ENCODE data around the gene GOLGA8N.
"Not testable (repeated sequence)": the region's sequence is repeated elsewhere in the genome, so short reads cannot be mapped to it uniquely, and the experiment has no call there.

GOLGA8N gene

DNA sequence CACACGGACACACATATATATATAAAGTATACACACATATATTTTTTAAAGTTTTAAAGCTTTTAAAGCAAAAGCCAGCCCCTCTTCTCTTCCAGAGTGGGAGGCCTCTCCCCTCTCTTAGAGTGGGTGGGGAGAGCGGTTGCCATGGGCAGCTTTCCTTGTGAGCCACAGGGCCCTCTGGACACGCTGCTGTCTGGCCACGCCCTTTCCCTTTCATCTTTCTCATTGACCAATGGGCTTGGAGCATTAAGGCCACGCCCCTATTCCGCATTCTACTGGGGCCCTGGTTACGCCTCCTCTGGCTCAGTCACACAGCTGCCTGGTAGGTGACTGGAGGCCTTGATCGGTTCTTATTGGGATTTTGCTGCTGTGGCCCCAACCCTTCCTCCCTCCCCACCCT, at the start of gene GOLGA8N:
Gene GOLGA8N, plus strand, starts transcription at position 306 of the 400 bp plus-strand sequence.
- not testable (repeated sequence) for H3K36me3 ChIP-seq (ENCODE audit: low read length); H3K4me2 ChIP-seq (ENCODE audit: low read depth, low read length, poor library complexity, severe bottlenecking); H4K20me1 ChIP-seq (ENCODE audit: low read depth, low read length); H2AFZ ChIP-seq (ENCODE audit: low read depth, low read length, severe bottlenecking); H3K4me3 ChIP-seq (ENCODE audit: insufficient read depth, low read length, poor library complexity, severe bottlenecking); H3K9me2 ChIP-seq (replicated peaks; ENCODE audit: insufficient read depth, low read length); H3K9me3 ChIP-seq (ENCODE audit: insufficient read depth, low read length); H3K27me3 ChIP-seq (ENCODE audit: low read length); H3K79me2 ChIP-seq (ENCODE audit: insufficient read depth, low read length); H3K9ac ChIP-seq (ENCODE audit: low read length); H3K27ac ChIP-seq (ENCODE audit: low read depth, low read length); H3F3A ChIP-seq (ENCODE audit: insufficient read depth)

DNA sequence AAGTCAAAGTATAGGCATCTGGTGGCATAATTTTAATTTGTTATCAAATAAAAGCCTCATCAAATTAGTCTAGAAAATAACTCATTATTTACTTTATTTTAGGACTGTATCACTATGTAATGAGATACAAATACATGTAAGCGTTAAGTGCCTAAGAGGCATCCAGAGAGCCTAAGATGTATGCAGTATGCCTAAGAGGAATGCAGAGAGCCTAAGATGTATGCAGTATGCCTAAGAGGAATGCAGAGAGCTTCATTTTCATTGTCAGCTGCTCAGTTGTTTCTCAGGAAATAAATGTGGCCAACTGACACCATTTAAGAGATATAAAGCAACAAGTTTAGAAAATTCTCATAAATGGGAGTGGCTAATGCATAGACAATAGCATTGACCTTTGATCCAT, 49.8 kb upstream of the GOLGA8N start:
- not testable (repeated sequence) for H3K9me2 ChIP-seq (replicated peaks; ENCODE audit: insufficient read depth, low read length); H3K9ac ChIP-seq (ENCODE audit: low read length); H3K4me2 ChIP-seq (ENCODE audit: low read depth, low read length, poor library complexity, severe bottlenecking); H3K27me3 ChIP-seq (ENCODE audit: low read length); H3K36me3 ChIP-seq (ENCODE audit: low read length); H3K27ac ChIP-seq (ENCODE audit: low read depth, low read length); H4K20me1 ChIP-seq (ENCODE audit: low read depth, low read length); H2AFZ ChIP-seq (ENCODE audit: low read depth, low read length, severe bottlenecking); H3K4me3 ChIP-seq (ENCODE audit: insufficient read depth, low read length, poor library complexity, severe bottlenecking); H3F3A ChIP-seq (ENCODE audit: insufficient read depth); H3K79me2 ChIP-seq (ENCODE audit: insufficient read depth, low read length); H3K9me3 ChIP-seq (ENCODE audit: insufficient read depth, low read length)

DNA sequence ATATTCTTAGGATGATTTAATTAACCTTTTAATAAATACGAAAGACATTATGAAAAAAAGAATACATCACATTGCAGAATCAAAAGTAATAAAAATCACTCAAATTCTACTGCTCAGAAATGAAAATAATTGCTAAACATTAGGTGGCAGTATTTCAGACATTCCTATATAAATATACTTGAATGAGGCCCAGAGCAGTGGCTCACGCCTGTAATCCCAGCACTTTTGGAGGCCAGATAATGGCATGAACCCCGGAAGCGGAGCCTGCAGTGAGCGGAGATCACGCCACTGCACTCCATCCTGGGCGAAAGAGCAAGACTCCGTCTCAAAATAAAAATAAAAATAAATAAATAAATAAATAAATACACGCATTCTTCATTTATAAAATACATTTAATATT, 48.1 kb upstream of the GOLGA8N start:
- not testable (repeated sequence) for H3K9me3 ChIP-seq (ENCODE audit: insufficient read depth, low read length)

DNA sequence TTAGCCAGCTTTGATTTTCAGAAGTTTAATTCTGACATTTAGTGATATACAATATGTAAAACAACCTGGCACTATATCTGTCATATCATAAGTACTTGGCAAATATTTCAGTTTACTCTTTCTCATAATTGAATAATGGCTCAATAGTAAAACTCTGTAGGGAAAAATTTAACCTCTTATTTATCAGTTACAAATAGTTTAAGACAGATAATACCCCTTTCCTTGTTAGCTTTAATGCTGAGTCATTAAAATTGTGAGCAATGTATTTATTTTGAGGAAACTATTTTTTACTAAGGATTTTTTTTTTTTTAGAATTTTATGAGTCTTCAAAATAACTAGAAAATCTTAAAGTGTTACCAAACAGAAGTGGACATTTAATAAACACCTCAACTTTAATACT, 38.7 kb upstream of the GOLGA8N start:
- H3K27ac ChIP-seq (ENCODE audit: low read depth, low read length): not testable (repeated sequence)

More for the DNA sequence above, 48.1 kb upstream of the GOLGA8N start:
- H3K4me2 ChIP-seq (ENCODE audit: low read depth, low read length, poor library complexity, severe bottlenecking); H3K79me2 ChIP-seq (ENCODE audit: insufficient read depth, low read length); H3K27ac ChIP-seq (ENCODE audit: low read depth, low read length); H3K27me3 ChIP-seq (ENCODE audit: low read length); H3K4me3 ChIP-seq (ENCODE audit: insufficient read depth, low read length, poor library complexity, severe bottlenecking); H3F3A ChIP-seq (ENCODE audit: insufficient read depth); H2AFZ ChIP-seq (ENCODE audit: low read depth, low read length, severe bottlenecking); H3K9me2 ChIP-seq (replicated peaks; ENCODE audit: insufficient read depth, low read length); H4K20me1 ChIP-seq (ENCODE audit: low read depth, low read length); H3K9ac ChIP-seq (ENCODE audit: low read length); H3K36me3 ChIP-seq (ENCODE audit: low read length): not testable (repeated sequence)

DNA sequence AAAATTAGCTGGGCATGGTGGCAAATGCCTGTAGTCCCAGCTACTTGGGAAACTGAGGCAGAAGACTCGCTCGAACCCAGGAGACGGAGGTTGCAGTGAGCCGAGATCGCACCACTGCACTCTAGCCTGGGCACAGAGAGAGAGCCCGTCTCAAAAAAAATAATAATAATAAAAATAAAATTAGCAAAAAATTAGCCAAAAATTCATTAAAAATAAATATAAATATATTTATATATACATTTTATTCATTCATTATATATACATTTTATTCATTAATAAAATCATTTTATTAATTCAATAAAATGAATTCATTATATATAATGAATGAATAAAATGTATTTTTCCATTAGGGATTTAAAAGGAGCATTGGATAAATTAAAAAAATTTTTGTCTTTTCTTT, 31.1 kb upstream of the GOLGA8N start:
- H3K4me2 ChIP-seq (ENCODE audit: low read depth, low read length, poor library complexity, severe bottlenecking); H3K9me3 ChIP-seq (ENCODE audit: insufficient read depth, low read length); H3K79me2 ChIP-seq (ENCODE audit: insufficient read depth, low read length); H3K36me3 ChIP-seq (ENCODE audit: low read length); H3K9ac ChIP-seq (ENCODE audit: low read length); H2AFZ ChIP-seq (ENCODE audit: low read depth, low read length, severe bottlenecking); H3K27me3 ChIP-seq (ENCODE audit: low read length); H3F3A ChIP-seq (ENCODE audit: insufficient read depth); H3K9me2 ChIP-seq (replicated peaks; ENCODE audit: insufficient read depth, low read length); H4K20me1 ChIP-seq (ENCODE audit: low read depth, low read length); H3K4me3 ChIP-seq (ENCODE audit: insufficient read depth, low read length, poor library complexity, severe bottlenecking); H3K27ac ChIP-seq (ENCODE audit: low read depth, low read length): not testable (repeated sequence)

More for the DNA sequence above, 38.7 kb upstream of the GOLGA8N start:
- H3K9ac ChIP-seq (ENCODE audit: low read length); H3K4me3 ChIP-seq (ENCODE audit: insufficient read depth, low read length, poor library complexity, severe bottlenecking); H3K36me3 ChIP-seq (ENCODE audit: low read length); H2AFZ ChIP-seq (ENCODE audit: low read depth, low read length, severe bottlenecking); H3K9me3 ChIP-seq (ENCODE audit: insufficient read depth, low read length); H4K20me1 ChIP-seq (ENCODE audit: low read depth, low read length); H3K79me2 ChIP-seq (ENCODE audit: insufficient read depth, low read length); H3K27me3 ChIP-seq (ENCODE audit: low read length); H3K4me2 ChIP-seq (ENCODE audit: low read depth, low read length, poor library complexity, severe bottlenecking); H3K9me2 ChIP-seq (replicated peaks; ENCODE audit: insufficient read depth, low read length); H3F3A ChIP-seq (ENCODE audit: insufficient read depth): not testable (repeated sequence)

DNA sequence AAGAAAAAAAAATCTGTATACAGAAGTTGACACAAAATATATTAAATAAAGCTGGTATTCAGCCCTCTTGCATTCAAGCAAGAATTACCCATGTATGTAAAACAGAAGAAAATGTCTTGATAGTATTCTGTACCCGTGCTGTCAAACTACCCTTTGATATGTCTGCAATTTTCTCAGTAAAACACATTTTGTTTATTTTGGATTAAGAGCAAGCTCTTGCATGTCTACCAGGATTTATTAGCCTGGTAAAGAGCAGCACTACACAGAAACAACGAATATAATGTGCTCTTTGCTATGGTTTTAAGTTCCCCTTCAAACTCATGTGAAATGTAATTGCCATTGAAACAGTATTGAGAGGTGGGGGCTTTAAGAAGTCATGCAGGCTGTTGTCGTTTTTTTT, 24.3 kb upstream of the GOLGA8N start:
- not testable (repeated sequence) for H3K27me3 ChIP-seq (ENCODE audit: low read length)

DNA sequence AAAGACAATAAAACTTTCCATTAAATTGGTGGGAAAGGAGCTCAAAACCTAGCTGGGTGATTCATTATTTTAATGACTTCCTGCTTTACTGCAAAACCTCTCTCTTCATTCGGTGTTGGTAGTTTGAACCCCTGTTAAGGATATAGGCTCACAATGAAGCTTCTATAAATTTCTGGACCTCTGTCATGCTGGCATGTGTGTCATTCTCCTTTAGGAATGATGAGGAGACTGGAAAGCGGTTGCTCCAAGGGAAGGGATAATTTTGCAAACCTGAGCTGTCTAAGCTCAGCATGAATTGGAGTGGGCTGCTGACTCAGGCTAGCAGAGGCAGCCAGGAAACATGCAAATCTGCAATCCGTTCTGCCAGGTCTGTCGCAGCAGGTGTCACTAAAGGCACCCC, 14.8 kb upstream of the GOLGA8N start:
- not testable (repeated sequence) for H3K9me3 ChIP-seq (ENCODE audit: insufficient read depth, low read length); H3K9me2 ChIP-seq (replicated peaks; ENCODE audit: insufficient read depth, low read length); H3K79me2 ChIP-seq (ENCODE audit: insufficient read depth, low read length); H2AFZ ChIP-seq (ENCODE audit: low read depth, low read length, severe bottlenecking); H3K4me3 ChIP-seq (ENCODE audit: insufficient read depth, low read length, poor library complexity, severe bottlenecking); H3K4me2 ChIP-seq (ENCODE audit: low read depth, low read length, poor library complexity, severe bottlenecking); H3K27me3 ChIP-seq (ENCODE audit: low read length); H3K27ac ChIP-seq (ENCODE audit: low read depth, low read length); H3K36me3 ChIP-seq (ENCODE audit: low read length); H3K9ac ChIP-seq (ENCODE audit: low read length); H4K20me1 ChIP-seq (ENCODE audit: low read depth, low read length); H3F3A ChIP-seq (ENCODE audit: insufficient read depth)

More for the DNA sequence above, 24.3 kb upstream of the GOLGA8N start:
- not testable (repeated sequence) for H3K9me3 ChIP-seq (ENCODE audit: insufficient read depth, low read length); H3K4me3 ChIP-seq (ENCODE audit: insufficient read depth, low read length, poor library complexity, severe bottlenecking); H2AFZ ChIP-seq (ENCODE audit: low read depth, low read length, severe bottlenecking); H3K79me2 ChIP-seq (ENCODE audit: insufficient read depth, low read length); H3K36me3 ChIP-seq (ENCODE audit: low read length); H3K9ac ChIP-seq (ENCODE audit: low read length); H3K4me2 ChIP-seq (ENCODE audit: low read depth, low read length, poor library complexity, severe bottlenecking); H4K20me1 ChIP-seq (ENCODE audit: low read depth, low read length); H3F3A ChIP-seq (ENCODE audit: insufficient read depth); H3K9me2 ChIP-seq (replicated peaks; ENCODE audit: insufficient read depth, low read length); H3K27ac ChIP-seq (ENCODE audit: low read depth, low read length)

DNA sequence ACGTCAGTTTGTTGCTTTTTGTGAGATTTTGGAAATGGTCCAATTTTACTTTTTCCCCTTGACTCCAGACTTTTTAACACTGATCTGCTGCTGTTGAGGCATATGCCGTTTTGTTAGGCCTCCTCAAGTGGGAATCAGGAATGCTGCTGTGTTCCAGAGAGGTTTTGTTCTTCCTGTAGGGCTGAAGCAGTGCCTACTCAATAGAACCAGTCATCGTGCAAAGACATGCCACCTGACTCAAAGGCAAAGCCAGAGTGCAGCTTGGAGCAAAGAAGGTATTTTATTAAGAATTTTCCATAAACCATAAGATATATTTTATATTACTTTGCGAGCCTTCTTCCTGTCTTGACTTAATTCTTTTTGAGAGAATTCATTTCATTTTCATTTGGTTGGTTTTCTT, 7.4 kb upstream of the GOLGA8N start:
- not testable (repeated sequence) for H3K27me3 ChIP-seq (ENCODE audit: low read length); H3F3A ChIP-seq (ENCODE audit: insufficient read depth); H2AFZ ChIP-seq (ENCODE audit: low read depth, low read length, severe bottlenecking); H4K20me1 ChIP-seq (ENCODE audit: low read depth, low read length); H3K9me2 ChIP-seq (replicated peaks; ENCODE audit: insufficient read depth, low read length); H3K27ac ChIP-seq (ENCODE audit: low read depth, low read length); H3K9ac ChIP-seq (ENCODE audit: low read length); H3K36me3 ChIP-seq (ENCODE audit: low read length); H3K4me2 ChIP-seq (ENCODE audit: low read depth, low read length, poor library complexity, severe bottlenecking); H3K9me3 ChIP-seq (ENCODE audit: insufficient read depth, low read length); H3K4me3 ChIP-seq (ENCODE audit: insufficient read depth, low read length, poor library complexity, severe bottlenecking); H3K79me2 ChIP-seq (ENCODE audit: insufficient read depth, low read length)

Measured in SU-DHL-6 (cell line).